Activated T-helper 1 cell treated with anti-CD3 and anti-CD28 coated beads, Interleukin-12 subunit alpha, Interleukin-12 subunit beta, Interleukin-2, Interleukin-4 antibody, amounts not matched to agents 30 ng/mL and 10 ng/mL and 1 ng/mL, durations not matched to agents 14 hours and 24 hours and 36 hours (primary cell): ENCODE data around the gene RING1. TPM values are rescaled to one million over a fixed set of nuclear protein-coding genes. Genes with fewer than 3 reads are reported as not detected.

ENCODE experiments used
- DNase-seq: peaks from one replicate; pipeline ENCODE4 v3.0.0; 2021; ENCODE audit warnings: low spot score
- H3K27ac Mint-ChIP-seq: one replicate; pipeline ENCODE4 v1.8.0; 2021; ENCODE audit warnings: mild to moderate bottlenecking, mixed read lengths
- H3K27me3 Mint-ChIP-seq: one replicate; pipeline ENCODE4 v1.8.0; 2022; ENCODE audit warnings: mild to moderate bottlenecking, moderate library complexity, mixed read lengths; ENCODE audit not compliant: insufficient read depth
- H3K36me3 Mint-ChIP-seq: one replicate; pipeline ENCODE4 v1.8.0; 2021; ENCODE audit warnings: low read depth, mixed read lengths
- H3K4me1 Mint-ChIP-seq: one replicate; pipeline ENCODE4 v1.8.0; 2021; ENCODE audit warnings: low read depth, mixed read lengths
- H3K4me3 Mint-ChIP-seq: one replicate; pipeline ENCODE4 v1.8.0; 2021; ENCODE audit warnings: mild to moderate bottlenecking, moderate library complexity, mixed read lengths
- H3K9me3 Mint-ChIP-seq: one replicate; pipeline ENCODE4 v1.8.0; 2021; ENCODE audit warnings: mixed read lengths
- intact Hi-C: fragments of 100-400 bp; cut with micrococcal nuclease; formaldehyde crosslinking; loops from one replicate; pipeline ENCODE4 v1.15.1; 2024
- total RNA-seq: library from RNA; stranded (reverse); gene quantifications from 2 replicates; pipeline ENCODE4 v1.2.3, GENCODE V29; 2022

RING1 gene
- total RNA-seq, 1 donor from 2014 or later: 53.4 TPM

- peak; percentile 78 for DNase-seq
- H3K4me1 Mint-ChIP-seq: peaks cover 68% of the 10 kb centered on the region
- peak overlapping the region; percentile 85 for H3K4me3 Mint-ChIP-seq
- intact Hi-C loops: loop anchor here (1.0 to 10.0 kb wide), 15 partner anchors 9 to 1535 kb away; partner anchors contain the start of genes C6orf47, CSNK2B, CUTA and FKBPL
- no peaks in the 10 kb centered on the region for H3K27me3 Mint-ChIP-seq
- H3K27ac Mint-ChIP-seq: peak overlapping the region; percentile 84
- no peaks in the 10 kb centered on the region for H3K9me3 Mint-ChIP-seq
- peaks cover 55% of the 10 kb centered on the region for H3K36me3 Mint-ChIP-seq
Observed at GRCh38 chr6:33199687-33200218, 8.5 kb upstream of the RING1 start.

- Mint-ChIP-seq H3K9me3 (no peaks in the 10 kb centered on the region), H3K36me3 (peaks cover 49% of the 10 kb centered on the region), H3K4me1 (peaks cover 75% of the 10 kb centered on the region), H3K4me3 (peak within 1 kb of the TSS; percentile 100), H3K27me3 (no peaks in the 10 kb centered on the region), H3K27ac (peak within 1 kb of the TSS; percentile 97)
- intact Hi-C loops: loop anchor here (1.0 to 10.0 kb wide), 15 partner anchors 8 to 1536 kb away; partner anchors contain the start of genes C6orf47, CSNK2B, CUTA and FKBPL
- peak; percentile 97 for DNase-seq
Observed at GRCh38 chr6:33200219-33201146, 7.8 kb upstream of the RING1 start, which contains the start of the genes RXRB and SLC39A7. RXRB (minus strand) TSS chr6:33200665; CDS start chr6:33200476, 189 bp downstream. SLC39A7 (plus strand) TSS chr6:33200867; CDS start chr6:33201246, 379 bp downstream.

DNA sequence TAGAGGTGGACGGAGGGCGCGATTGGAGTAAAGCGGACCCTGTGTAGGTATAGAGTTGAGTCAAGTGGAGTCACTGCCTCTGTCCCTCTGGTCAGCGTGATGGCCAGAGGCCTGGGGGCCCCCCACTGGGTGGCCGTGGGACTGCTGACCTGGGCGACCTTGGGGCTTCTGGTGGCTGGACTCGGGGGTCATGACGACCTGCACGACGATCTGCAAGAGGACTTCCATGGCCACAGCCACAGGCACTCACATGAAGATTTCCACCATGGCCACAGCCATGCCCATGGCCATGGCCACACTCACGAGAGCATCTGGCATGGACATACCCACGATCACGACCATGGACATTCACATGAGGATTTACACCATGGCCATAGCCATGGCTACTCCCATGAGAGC is 7.2 kb upstream of the RING1 start:
- Mint-ChIP-seq H3K36me3 (peaks cover 42% of the 10 kb centered on the region), H3K4me1 (peaks cover 81% of the 10 kb centered on the region)
- intact Hi-C loops: loop anchor here (2.0 to 10.0 kb wide), 7 partner anchors 218 to 1536 kb away; partner anchors contain the start of genes C6orf47, CSNK2B, CUTA and GPANK1

GRCh38 chr6:33201935-33202334 is 6.4 kb upstream of the RING1 start:
- Mint-ChIP-seq H3K4me3 (peak overlapping the region; percentile 100), H3K36me3 (peaks cover 39% of the 10 kb centered on the region), H3K9me3 (no peaks in the 10 kb centered on the region), H3K27ac (peak overlapping the region; percentile 82), H3K27me3 (no peaks in the 10 kb centered on the region), H3K4me1 (peaks cover 85% of the 10 kb centered on the region)
- no peak for DNase-seq
- intact Hi-C loops: loop anchor here (2.0 to 10.0 kb wide), 7 partner anchors 217 to 1537 kb away; partner anchors contain the start of genes C6orf47, CSNK2B, CUTA and GPANK1

More for the DNA sequence above, 7.2 kb upstream of the RING1 start:
- H3K4me3 Mint-ChIP-seq: peak overlapping the region; percentile 100
- peak overlapping the region; percentile 97 for H3K27ac Mint-ChIP-seq
- no peak for DNase-seq
- H3K27me3 Mint-ChIP-seq: no peaks in the 10 kb centered on the region
- H3K9me3 Mint-ChIP-seq: no peaks in the 10 kb centered on the region

DNA sequence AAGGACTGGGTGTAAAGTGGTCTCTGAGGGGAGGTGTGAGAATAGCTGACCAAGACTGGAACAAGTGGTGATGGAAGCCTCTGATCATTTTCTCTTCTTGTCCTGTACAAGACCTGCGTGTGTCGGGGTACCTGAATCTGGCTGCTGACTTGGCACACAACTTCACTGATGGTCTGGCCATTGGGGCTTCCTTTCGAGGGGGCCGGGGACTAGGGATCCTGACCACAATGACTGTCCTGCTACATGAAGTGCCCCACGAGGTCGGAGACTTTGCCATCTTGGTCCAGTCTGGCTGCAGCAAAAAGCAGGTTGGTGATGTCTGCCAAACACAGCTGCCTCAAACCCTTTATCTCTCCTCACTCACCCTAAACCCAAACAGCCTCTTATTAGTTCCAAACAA is 5.5 kb upstream of the RING1 start:
- peak overlapping the region; percentile 8 for H3K27ac Mint-ChIP-seq
- H3K27me3 Mint-ChIP-seq: no peaks in the 10 kb centered on the region
- DNase-seq: no peak
- H3K4me3 Mint-ChIP-seq: peak overlapping the region; percentile 100
- intact Hi-C loops: loop anchor here (10.0 kb wide), 3 partner anchors 372 to 1538 kb away; partner anchors contain the start of genes C6orf47, CSNK2B, GPANK1 and LY6G5B
- no peaks in the 10 kb centered on the region for H3K9me3 Mint-ChIP-seq
- H3K36me3 Mint-ChIP-seq: peaks cover 33% of the 10 kb centered on the region
- peaks cover 77% of the 10 kb centered on the region for H3K4me1 Mint-ChIP-seq

DNA sequence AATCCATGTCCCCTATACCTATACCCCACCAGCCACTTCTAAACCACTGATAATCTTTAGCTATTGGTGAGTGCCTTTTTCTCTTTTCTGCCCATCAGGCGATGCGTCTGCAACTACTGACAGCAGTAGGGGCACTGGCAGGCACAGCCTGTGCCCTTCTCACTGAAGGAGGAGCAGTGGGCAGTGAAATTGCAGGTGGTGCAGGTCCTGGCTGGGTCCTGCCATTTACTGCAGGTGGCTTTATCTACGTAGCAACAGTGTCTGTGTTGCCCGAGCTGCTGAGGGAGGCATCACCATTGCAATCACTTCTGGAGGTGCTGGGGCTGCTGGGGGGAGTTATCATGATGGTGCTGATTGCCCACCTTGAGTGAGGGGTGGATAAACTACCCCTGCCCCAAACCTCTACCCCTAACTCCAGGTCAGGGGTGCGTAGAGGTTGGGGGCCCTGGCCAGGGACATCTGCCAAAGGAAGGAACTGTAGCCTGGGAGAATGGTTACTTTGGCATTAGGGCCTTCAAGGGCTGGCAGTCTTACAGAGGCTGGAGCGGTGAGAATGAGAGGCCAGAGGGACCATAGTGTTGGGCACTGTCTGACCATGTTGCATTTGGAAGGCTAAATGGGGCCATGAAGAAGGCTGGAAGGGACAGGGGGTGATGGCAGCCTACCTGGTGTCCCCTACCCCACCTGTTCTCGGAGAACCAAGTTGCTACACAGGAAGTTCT is 4.7 kb upstream of the RING1 start:
- intact Hi-C loops: loop anchor here (10.0 kb wide), 3 partner anchors 371 to 1539 kb away; partner anchors contain the start of genes C6orf47, CSNK2B, GPANK1 and LY6G5B
- peaks cover 69% of the 10 kb centered on the region for H3K4me1 Mint-ChIP-seq
- peaks cover 33% of the 10 kb centered on the region for H3K36me3 Mint-ChIP-seq
- H3K27me3 Mint-ChIP-seq: no peaks in the 10 kb centered on the region
- peak overlapping the region; percentile 100 for H3K4me3 Mint-ChIP-seq
- H3K27ac Mint-ChIP-seq: peak overlapping the region; percentile 79
- no peaks in the 10 kb centered on the region for H3K9me3 Mint-ChIP-seq
- no peak for DNase-seq

DNA sequence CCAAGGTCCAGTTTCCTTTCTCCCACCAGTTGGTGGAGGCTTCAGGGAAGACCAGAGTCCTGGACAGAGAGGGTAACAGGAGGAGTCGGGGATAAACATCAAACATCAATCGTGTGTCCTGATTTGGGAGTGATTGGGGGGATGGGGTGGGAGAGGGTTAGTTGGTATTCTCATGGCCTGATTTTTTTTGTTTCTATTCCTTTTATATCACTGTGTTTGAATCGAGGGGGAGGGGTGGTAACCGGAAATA is 4.2 kb upstream of the RING1 start:
- DNase-seq: no peak
- Mint-ChIP-seq H3K36me3 (peaks cover 33% of the 10 kb centered on the region), H3K27me3 (no peaks in the 10 kb centered on the region), H3K4me3 (peak overlapping the region; percentile 100), H3K4me1 (peaks cover 69% of the 10 kb centered on the region), H3K27ac (peak overlapping the region; percentile 79), H3K9me3 (no peaks in the 10 kb centered on the region)
- intact Hi-C loops: loop anchor here (10.0 kb wide), 3 partner anchors 371 to 1539 kb away; partner anchors contain the start of genes C6orf47, CSNK2B, GPANK1 and LY6G5B

DNA sequence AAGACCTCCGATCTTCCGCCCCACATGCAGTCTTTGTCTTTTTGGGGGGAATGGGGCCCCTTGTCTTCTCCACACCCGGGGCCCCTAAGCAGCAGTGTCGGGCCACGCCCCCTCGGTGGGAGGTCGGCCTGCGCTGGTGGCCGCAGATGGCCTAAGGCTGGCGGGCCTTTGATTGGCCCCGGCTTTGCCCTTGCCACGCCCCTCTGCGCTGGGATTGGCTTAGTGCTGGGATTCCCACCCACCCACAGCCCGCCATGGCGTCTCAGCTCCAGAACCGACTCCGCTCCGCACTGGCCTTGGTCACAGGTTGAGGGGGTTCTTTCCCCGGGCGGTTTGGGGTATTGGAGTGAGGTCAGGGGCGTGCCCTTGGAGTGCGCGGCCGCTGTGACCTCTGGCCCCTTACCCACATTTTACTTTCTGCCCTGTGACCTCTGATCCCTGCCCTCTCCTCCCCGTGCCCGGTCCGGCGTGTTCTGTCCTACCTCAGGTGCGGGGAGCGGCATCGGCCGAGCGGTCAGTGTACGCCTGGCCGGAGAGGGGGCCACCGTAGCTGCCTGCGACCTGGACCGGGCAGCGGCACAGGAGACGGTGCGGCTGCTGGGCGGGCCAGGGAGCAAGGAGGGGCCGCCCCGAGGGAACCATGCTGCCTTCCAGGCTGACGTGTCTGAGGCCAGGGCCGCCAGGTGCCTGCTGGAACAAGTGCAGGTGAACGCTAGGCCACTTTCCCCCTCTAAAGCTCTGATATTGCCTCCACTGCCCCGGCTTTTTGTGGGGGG is 3.7 kb upstream of the RING1 start, which contains the start of gene HSD17B8:
Gene HSD17B8, plus strand, starts transcription at position 241 of the 776 bp plus-strand sequence. Its CDS starts 14 bp downstream, at position 255.
- H3K36me3 Mint-ChIP-seq: peaks cover 36% of the 10 kb centered on the region
- peak; percentile 88 for DNase-seq
- no peaks in the 10 kb centered on the region for H3K27me3 Mint-ChIP-seq
- peaks cover 69% of the 10 kb centered on the region for H3K4me1 Mint-ChIP-seq
- H3K4me3 Mint-ChIP-seq: peak within 1 kb of the TSS; percentile 100
- no peaks in the 10 kb centered on the region for H3K9me3 Mint-ChIP-seq
- H3K27ac Mint-ChIP-seq: peak within 1 kb of the TSS; percentile 96
- intact Hi-C loops: loop anchor here (10.0 kb wide), 3 partner anchors 370 to 1540 kb away; partner anchors contain the start of genes C6orf47, CSNK2B, GPANK1 and LY6G5B

DNA sequence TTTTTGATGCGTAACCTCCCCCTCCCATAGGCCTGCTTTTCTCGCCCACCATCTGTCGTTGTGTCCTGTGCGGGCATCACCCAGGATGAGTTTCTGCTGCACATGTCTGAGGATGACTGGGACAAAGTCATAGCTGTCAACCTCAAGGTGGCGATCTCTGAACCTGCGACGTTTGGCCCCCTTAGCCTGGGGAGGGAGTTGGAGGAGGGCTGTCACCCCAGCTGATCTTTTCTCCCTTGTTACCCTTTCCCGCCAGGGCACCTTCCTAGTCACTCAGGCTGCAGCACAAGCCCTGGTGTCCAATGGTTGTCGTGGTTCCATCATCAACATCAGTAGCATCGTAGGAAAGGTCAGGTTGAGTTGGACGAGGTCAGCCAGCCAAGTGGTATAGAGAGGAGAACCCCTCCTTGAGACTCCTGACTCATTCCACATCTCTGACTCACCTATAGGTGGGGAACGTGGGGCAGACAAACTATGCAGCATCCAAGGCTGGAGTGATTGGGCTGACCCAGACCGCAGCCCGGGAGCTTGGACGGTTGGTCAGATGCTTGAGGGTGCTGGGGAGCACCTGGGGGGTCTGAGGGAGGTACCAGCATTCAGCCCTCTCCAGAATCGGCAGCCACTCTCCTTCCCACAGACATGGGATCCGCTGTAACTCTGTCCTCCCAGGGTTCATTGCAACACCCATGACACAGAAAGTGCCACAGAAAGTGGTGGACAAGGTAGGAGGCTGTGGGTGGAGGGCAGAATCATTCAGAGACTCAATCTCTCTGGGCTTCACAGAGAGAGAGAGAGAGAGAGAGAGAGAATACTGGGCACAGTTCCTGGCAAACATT is 2.9 kb upstream of the RING1 start:
- intact Hi-C loops: loop anchor here (10.0 kb wide), 3 partner anchors 369 to 1541 kb away; partner anchors contain the start of genes C6orf47, CSNK2B, GPANK1 and LY6G5B
- Mint-ChIP-seq H3K27me3 (no peaks in the 10 kb centered on the region), H3K4me1 (peaks cover 69% of the 10 kb centered on the region), H3K36me3 (peaks cover 42% of the 10 kb centered on the region), H3K4me3 (peak overlapping the region; percentile 100), H3K27ac (peak overlapping the region; percentile 96), H3K9me3 (no peaks in the 10 kb centered on the region)
- no peak for DNase-seq

DNA sequence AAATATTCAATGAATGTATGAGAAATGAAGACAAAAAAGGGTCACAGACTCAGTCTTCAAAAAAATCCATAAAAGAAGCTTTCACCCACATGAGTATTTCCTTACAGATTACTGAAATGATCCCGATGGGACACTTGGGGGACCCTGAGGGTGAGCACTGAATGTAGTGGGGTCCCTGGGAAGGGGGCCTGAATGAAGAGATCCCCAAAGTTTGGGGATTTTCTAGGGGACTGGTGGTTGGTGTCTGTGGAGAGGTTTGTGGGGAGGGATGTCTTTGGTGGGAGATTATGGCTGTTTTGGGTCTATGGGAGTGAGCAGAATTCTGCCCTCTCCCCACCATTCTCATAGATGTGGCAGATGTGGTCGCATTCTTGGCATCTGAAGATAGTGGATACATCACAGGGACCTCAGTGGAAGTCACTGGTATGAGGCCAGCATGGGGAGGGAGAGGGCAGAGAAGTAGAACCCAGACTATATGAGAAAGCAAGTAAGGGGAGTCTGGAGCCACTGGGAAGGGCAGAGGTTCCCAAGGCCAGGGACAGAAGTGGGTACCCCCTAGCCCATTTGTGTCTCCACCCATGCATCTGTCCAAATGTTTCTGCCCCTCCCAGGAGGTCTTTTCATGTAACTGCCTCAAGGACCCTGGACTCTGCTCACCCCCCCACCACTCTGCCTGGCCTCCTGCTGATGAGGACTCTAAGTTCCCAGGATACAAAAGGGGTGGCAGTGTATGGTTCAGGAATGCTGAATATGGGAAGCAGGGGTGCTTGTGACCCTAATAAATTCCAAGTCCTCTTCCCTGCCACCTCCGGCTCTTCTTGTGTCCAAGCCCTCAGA is 2.1 kb upstream of the RING1 start:
- Mint-ChIP-seq H3K4me3 (peak overlapping the region; percentile 100), H3K9me3 (no peaks in the 10 kb centered on the region), H3K27ac (peak overlapping the region; percentile 96), H3K36me3 (peaks cover 41% of the 10 kb centered on the region), H3K4me1 (peaks cover 61% of the 10 kb centered on the region), H3K27me3 (no peaks in the 10 kb centered on the region)
- intact Hi-C loops: loop anchor here (10.0 kb wide), 3 partner anchors 369 to 1541 kb away; partner anchors contain the start of genes C6orf47, CSNK2B, GPANK1 and LY6G5B
- DNase-seq: no peak
